ENCODE measurements around the gene BDKRB2.

The BDKRB2 gene

DNA sequence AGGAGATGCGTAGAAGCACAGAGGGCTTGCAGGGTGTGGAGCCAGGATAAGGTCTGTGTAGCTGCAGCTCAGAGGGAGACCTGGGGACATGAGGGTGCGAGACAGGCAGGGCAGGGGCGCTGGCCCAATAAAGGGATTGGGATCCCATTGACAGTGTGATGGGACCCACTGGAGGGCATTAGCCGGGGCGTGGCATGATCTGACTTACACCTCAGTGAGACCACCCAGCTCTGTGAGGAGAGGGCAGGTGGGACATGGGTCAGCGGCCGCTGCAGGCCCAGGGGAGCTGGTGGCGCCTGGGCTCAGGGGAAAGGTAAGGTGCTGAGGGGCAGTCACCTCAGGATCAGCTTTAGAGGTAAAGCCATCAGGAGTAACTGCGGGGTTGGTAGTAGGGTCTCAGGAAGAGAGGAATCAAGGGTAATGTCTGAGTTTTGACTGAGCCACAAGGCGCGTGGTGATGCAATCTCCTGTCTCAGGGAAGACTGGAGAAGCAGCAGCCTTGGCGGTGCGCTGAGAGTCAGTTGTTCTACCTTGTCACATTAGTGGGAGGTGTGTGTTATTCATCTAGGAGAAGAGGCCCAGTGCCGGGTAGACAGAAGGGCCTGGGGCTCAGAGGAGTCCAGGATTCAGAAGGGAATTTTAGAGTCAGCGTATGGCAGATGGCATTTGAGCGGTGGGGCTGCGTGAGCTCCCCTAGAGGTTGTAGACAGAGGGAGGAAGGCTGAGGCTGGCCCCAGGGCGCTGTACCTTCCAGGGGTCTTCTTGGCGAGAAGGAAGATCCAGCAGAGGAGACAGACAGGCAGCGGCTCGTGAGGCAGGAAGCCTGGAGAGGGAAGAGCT, 30.8 kb upstream of the BDKRB2 start:
- DNase-seq (ENCODE audit: low read depth, low spot score), result no peak
- H3K4me3 ChIP-seq (ENCODE audit: low read length), result no peak overlapping the region

DNA sequence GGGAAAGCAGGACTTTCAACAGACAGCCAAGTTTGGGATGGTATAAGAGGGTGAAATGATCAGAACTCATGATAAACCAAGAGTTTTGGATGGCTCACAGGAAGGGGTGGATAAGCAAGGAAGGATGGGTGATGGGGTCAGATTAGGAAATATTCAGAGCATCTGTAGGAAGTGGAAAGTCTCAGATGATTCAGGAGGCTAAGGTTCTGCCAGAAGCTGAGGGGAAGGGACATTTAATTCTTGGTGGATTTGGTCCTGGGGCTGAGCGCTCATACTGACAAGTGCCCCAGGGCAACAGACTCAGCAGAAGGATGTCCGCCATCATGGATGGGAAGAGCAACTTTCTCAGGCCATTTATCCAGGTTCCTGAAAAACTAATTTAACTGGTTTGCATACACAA, 28.4 kb upstream of the BDKRB2 start:
- no peak for DNase-seq (ENCODE audit: low read depth, low spot score)
- H3K4me3 ChIP-seq (ENCODE audit: low read length), result no peak overlapping the region

DNA sequence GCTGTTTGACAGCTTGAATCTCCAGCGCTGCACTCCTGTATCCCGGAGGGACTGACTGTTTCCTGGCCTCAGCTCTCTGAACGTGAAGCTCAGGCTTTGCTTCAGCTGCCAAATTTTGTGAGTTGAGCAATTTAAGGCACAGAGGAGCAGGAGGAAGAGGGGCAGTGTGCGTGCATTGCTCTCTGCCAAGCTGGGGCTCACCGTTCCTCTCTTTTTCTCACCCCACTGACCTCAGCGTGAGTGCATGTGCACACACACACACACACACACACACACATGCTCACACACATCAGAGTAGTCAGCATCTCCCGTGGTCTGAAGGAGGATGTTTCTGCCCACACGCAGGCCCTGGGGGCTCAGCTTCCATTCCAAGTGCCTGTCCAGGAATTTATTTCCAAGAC, 27.8 kb upstream of the BDKRB2 start:
- DNase-seq (ENCODE audit: low read depth, low spot score), result no peak
- no peak overlapping the region for H3K4me3 ChIP-seq (ENCODE audit: low read length)

DNA sequence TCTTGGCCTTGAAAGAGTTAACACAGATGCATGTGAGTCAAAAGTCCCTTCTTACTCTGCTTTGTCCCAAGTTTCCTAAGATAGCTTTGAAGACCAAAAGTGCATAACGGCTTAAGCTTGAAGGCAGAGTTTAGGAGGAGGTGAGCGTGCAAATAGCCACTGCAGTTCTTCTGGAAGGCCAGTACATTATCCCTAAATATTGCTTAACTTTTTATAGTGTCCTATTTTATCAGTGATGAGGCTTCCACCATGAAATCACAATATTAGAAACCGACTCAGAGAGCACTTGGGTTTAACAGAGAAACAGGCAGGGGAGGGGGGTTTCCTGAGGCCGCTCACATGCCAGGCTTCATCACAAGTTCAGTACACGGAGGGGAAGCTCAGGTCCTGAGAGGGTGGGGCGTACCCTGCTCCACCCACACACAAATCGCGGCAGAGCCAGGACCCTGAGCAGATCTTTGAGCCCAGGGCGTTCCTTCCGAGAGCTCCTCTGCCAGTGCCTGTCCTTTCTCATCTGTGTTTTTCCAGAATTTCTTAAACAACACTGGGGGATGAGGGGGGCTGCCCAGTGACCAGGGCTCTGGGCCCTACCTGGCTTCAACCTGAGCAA, 26.8 kb upstream of the BDKRB2 start:
- DNase-seq (ENCODE audit: low read depth, low spot score), result no peak
- H3K4me3 ChIP-seq (ENCODE audit: low read length), result no peak overlapping the region

DNA sequence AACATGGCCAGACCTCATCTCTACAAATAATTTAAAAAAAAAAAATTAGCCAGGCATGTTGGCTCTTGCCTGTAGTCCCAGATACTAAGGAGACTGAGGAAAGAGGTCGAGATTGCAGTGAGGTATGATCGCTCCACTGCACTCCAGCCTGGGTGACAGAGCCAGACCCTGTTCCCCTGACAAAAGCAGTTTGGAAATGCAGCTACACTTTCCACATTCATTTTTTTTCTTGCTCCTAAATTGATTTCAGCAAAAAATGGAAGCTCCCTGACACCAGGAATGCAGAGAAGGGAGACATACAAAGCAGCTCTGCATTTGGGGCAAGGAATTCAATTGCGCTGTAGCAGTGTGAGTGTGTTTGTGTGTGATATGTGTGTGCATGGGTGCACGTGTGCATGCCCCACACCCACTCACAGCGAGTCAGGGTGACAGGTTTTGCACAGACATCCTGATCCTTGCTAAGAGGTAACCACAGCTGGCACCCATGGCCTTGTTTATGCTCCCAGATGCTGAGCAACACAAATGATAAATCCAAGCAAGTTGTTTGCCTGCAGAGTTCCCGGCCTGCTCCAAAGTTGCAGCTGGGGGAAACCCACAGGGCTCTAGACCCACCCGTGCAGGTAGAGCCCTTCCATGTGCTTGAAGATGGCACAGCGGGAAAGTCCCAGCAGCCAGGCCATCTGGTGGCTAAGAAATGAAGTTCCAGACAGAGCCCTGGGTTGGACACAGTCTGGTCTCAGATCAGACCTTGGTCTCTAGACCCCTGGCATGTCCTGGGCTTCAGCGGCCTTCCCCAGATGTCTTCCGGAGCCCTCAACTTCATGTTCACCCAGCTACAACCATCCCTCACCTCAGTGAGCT, 25.9 kb upstream of the BDKRB2 start:
- no peak for DNase-seq (ENCODE audit: low read depth, low spot score)
- no peak overlapping the region for H3K4me3 ChIP-seq (ENCODE audit: low read length)

DNA sequence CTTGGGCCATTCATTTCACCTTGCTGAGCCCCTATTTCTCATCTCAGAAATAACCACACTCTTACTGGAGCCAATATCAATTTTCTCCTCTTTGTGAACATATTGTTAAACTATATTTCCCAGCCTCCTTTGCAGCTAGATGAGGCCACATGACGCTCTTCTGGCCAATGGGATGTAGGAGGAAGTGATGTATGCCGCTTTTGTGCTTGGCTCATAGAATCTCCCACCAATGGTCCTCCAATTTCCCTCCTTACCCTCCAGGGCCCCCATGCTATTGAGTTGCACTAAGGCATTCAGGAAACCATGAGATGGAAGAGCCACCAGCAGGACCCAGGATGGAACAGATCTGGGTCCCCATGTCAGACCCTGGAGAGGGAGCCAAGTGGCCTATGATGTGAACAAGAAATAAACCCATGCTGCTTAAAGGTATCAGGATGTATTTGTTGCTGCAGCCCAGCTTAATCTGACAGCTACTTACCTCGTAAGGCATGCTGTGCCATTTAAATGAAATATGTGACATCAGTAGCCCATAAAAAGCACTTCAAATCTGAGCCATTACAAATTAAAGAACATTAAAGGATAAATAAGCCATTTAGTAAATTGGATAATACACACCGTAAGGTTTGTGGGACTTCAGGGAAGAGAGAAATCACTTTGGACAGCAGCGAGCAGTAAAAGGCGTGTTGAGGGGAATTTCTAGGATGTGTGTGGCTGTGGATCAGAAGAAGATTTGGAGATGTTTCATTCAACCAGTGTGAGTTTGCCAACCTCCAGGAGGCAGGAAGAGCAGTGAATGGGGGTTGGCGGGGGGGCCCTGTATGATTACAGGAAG, 24.4 kb upstream of the BDKRB2 start:
- no peak overlapping the region for H3K4me3 ChIP-seq (ENCODE audit: low read length)
- DNase-seq (ENCODE audit: low read depth, low spot score), result no peak

DNA sequence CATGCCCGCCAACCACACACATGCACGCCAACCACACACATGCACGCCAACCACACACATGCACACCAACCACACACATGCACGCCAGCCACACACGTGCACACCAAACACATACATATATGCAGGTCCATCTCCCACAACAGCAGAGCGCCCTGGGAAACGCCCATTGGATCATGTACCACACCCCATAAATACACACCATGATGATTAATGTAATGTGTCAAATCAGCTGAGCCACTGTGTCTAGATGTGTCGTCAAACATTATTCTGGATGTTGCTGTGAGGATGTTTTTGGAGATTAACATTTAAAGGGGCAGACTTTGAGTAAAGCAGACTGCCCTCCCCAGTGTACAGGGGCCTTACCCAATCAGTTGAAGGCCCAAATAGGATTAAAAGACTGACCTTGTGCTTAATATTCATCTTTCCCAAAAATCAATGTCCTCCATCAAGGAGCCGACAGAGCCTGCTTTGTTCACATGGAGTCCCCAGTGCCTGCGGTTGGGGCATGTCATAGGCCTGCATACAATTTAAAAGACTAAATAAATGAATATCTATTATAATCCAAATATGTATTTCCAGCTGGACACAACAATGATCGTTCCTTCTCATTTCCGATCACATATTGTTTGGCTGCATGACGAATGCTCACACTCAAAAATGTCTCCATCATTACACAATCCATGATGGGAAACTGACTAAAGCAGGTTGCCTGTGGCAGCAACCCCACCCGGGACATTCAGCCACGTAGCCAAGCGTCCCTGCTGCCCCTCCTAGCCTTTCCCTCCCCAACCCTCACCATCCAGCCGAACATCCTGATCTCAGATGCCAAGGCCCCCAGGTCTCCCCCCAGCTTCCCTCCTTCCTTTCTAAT, 23.2 kb upstream of the BDKRB2 start:
- no peak overlapping the region for H3K4me3 ChIP-seq (ENCODE audit: low read length)
- DNase-seq (ENCODE audit: low read depth, low spot score), result no peak

DNA sequence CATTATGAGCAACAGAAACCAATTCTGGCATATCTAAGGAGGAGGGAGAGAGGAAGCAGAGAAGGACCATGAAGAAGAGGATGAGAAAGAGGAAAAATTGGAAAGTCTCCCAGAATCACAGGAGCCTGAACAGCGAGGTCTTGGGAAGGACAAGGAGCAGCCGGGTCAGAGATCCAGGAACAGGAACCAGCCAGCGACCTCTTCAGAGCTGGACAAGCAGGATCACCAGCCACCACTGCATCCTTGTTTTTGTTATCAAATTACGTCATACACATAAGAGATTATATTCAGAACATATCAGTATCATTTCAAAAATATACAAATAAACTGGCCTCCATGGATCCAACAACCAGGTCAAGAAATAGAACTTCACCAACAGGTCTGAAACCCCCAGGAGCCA, 22.1 kb upstream of the BDKRB2 start:
- no peak for DNase-seq (ENCODE audit: low read depth, low spot score)
- H3K4me3 ChIP-seq (ENCODE audit: low read length), result no peak overlapping the region

DNA sequence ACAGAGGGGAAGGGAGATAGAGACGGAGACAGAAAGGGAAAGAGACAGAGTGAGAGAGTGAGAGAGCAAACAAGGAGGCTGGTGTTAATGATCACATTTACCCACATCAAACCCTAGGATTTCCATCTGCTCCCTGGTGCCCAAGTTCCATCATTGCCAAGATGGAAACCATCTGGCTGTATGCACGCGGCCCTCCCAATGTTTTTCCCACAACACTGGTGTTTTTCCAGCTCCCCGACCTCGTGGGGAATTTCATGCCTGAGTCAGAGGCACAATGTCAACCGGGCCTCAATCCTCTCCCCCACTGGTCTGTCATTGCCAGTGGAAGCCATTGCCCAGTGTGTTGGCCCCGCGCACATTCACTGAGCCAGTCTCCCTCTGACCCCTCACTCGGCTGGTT, 19.9 kb upstream of the BDKRB2 start:
- no peak for DNase-seq (ENCODE audit: low read depth, low spot score)
- H3K4me3 ChIP-seq (ENCODE audit: low read length), result no peak overlapping the region

DNA sequence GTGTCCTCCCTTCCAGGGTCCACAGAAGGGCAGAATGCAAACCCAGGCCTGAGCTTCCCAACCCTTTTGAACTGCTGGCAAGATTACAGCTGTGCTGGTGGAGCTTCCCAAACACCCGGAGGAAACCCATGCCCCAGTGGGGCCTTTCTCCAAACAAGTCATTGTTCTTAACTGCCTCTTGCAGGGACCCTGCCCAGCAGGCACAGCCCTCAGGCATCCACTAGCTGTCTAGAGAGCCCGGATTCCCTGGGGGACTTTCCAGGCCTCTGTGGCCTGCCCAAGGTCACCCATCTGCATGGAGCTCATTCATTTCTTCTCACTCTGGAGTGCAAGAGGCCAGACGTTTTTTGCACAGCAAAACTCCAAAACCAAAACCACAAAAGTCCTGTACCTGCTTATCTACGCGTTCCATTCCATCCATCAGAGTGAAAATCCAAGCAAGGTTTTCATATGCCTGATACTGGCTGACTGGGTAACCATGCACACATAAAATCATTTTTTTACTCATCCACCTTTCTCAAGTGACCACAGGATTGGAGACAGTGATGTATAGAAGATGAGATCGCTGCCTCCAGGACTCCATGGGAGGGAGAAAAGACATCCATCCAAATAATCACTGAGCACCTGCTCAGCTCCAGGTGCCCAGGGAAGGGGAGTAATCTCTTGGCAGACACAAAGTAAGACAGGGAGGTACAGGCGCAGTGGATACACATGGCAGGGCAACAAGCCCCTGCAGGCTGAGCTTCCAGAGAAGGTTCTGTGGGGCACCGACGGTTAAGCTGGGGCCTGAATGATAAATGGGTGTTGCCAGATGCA, 17.2 kb upstream of the BDKRB2 start:
- no peak for DNase-seq (ENCODE audit: low read depth, low spot score)
- H3K4me3 ChIP-seq (ENCODE audit: low read length), result no peak overlapping the region

DNA sequence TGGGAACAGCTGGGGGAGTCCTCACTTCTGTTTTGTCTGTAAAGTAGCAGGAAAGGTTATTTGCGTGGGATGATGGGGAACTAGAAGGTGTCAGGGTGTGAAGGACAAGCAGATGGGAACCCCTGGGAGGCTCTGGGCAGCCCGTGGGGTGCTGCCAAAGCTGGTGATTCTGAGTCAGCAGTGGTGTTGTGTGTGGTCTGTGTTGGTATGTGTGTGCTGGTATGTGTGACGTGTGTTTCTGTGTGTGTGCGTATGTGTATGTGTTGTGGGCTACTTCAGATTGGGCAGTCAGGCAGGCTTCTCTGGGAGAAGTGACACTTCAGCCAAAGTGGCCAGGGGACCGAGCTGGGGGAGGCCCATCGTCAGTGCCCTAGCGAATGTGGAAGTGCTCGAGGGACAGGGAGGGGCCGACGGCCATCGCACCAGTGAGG, 15.3 kb upstream of the BDKRB2 start:
- DNase-seq (ENCODE audit: low read depth, low spot score), result no peak
- H3K4me3 ChIP-seq (ENCODE audit: low read length), result no peak overlapping the region

DNA sequence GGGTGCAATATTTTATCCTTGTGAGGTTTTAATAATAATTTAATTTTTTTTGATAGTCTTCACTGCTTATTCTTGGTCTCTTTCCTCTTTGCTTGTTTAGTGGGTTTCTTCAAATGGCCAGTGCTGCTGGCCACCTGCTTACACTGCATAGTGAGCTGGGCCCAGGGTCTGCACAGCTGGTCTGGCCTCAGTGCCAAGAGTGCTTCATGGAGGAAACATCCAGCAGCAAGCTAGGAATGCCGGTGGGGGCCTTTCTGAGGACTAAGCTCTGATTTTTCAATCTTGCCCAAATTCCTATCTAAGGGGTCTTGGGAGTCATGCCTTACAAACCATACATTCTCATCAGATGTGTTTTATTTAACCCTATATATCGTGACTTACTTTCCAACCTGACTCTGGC, 13.3 kb upstream of the BDKRB2 start:
- H3K4me3 ChIP-seq (ENCODE audit: low read length), result no peak overlapping the region
- DNase-seq (ENCODE audit: low read depth, low spot score), result no peak

DNA sequence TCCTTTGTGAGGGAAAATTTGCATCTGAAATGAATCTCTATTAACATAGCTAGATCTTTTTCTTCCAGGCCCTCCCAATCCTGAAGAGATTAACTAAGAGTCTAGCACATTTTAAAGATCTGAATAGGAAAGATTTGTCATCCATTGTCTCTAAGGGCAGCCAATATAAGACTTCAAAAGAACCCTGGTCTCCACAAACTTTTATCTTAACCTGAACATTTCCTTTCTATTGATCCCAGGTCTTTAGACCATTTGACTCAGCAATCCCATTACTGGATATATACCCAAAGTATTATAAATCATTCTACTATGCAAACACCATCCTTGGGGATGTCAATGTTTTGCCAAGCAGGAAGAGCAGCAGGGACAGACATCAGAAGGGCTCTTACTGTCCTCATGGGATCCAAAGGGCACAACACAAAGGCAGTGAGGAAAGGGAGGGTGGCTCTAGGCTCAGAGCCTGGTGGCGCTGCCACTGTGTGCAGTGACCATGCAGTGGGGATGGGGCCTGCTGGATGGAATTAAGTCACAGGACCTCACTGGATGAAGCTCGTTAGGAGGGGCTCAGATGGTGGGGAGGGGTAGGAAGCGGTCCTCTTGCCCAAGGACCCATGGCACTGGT, 12.7 kb upstream of the BDKRB2 start:
- no peak for DNase-seq (ENCODE audit: low read depth, low spot score)
- no peak overlapping the region for H3K4me3 ChIP-seq (ENCODE audit: low read length)

DNA sequence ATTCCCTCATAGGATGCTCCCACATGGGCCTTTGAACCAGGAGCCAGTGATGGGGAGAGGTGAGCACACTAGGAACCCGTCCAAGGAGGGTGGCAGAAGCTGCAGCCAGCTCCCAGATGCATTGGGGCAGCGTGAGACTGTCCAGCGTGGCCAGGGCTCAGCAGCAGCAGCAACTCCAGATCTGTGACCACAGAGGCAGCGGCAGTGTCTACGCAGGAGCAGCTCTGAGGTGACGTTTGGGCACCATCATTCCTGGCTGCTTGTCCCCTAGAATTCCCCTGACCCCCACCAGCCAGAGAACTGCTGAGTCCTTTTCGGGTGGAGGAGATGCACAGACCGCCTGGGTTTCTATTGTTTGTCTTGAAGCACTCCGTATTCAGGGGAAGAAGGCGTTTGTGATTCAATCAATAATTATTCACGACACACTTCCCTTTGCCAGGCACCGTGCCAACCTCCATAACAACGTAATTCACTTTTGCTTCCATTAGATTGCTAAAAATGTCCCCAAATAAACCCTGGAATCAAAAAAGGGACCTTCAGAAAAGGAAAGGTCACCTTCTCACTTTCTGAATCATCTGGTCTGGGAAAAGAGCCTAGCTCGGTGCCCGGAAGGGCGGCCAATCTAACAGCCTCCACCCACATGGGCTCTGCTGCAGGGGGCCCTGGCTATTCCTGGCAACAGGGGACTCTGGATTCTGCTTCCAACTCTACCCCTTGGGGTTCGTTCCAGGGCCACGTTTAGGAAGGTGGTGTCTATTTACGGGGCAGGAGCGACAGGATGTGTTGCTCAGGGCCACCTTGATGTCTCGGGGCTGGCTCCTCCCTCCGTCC, 11.4 kb upstream of the BDKRB2 start:
- no peak overlapping the region for H3K4me3 ChIP-seq (ENCODE audit: low read length)
- DNase-seq (ENCODE audit: low read depth, low spot score), result no peak

DNA sequence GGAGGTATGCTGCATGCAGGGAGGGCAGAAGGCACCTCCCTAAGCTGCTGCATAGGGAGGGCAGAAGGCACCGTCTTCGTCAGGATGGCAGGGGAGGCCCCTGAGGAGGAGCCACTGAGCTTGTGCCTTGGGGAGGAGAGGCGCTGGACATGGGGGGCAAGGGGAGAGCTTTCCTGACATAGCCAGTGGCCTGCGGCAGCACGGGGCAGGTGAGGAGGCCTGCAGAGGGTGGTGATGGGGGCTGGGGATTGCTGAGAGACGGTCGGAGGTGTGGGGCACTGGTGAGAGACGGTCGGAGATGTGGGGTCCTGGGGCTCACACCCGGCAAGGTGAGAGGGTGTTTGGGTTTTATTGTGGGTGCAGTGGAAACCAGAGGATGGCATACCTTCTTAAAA, 10.4 kb upstream of the BDKRB2 start:
- DNase-seq (ENCODE audit: low read depth, low spot score), result no peak
- H3K4me3 ChIP-seq (ENCODE audit: low read length), result no peak overlapping the region

DNA sequence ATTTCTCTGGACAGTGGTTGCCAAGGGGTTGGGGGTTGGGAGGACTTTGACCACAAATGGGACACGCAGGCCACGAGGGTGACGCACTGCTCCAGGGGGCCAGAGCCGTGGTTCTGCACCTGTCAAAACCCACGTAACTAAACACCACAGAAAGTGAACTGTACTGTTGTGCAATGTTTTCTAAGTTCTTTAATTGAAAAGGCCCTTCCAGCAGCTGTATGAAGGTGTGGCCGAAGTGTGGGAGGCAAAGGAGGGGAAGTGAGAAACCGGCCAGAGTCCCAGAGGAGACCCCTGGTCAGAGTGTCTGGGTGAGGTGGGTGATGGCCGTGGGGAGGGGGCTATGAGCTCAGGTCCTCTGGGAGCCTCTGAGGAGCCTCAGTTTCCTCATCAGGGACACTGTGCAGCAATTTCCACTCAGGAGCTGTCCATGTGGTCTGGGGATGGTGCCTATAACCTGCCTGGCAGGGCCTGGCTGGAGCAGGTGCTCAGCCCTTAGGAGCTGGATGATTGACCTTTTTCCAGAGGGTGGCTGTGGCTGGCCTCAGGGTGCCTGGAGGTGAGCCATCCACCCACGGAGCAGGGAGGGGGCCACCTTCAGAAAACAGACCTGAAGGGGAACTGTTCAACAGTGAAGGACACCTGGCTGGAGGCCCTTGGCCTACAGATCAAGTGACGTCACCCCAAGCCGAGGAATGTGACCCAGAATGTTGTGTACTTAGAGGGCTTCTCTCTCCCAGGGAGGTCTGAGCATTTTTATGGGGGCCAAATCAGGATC, 9.8 kb upstream of the BDKRB2 start:
- DNase-seq (ENCODE audit: low read depth, low spot score), result no peak
- no peak overlapping the region for H3K4me3 ChIP-seq (ENCODE audit: low read length)
